WTC11 (cell line): Measurements from ENCODE around the gene KLC3.

Source experiments
- AFF4 ChIP-seq: sonication (generic); formaldehyde crosslinking; IDR thresholded peaks from 2 replicates; pipeline ENCODE4 v1.8.1; 2023; ENCODE audit warnings: mild to moderate bottlenecking, missing genetic modification reagents, borderline replicate concordance
- ATF2 ChIP-seq: sonication (generic); formaldehyde crosslinking; IDR thresholded peaks from 2 replicates; pipeline ENCODE4 v1.8.1; 2022; ENCODE audit warnings: low read depth, missing genetic modification reagents, borderline replicate concordance
- ATF3 ChIP-seq: sonication (generic); formaldehyde crosslinking; conservative IDR thresholded peaks from 2 replicates; pipeline ENCODE4 v1.8.1; 2022; ENCODE audit warnings: mild to moderate bottlenecking, missing genetic modification reagents
- CREM ChIP-seq: sonication (generic); formaldehyde crosslinking; IDR thresholded peaks from 2 replicates; pipeline ENCODE4 v1.8.1; 2022; ENCODE audit warnings: mild to moderate bottlenecking, missing genetic modification reagents, moderate library complexity
- CTCF ChIP-seq: fragments of 200-600 bp; IDR thresholded peaks from 2 replicates; pipeline ENCODE4 v1.8.0; 2022; ENCODE audit warnings: antibody characterized with exemption
- HMGXB4 ChIP-seq: sonication (generic); formaldehyde crosslinking; IDR thresholded peaks from 2 replicates; pipeline ENCODE4 v1.8.1; 2023; ENCODE audit warnings: mild to moderate bottlenecking, moderate library complexity, missing genetic modification reagents
- KAT7 ChIP-seq: sonication (generic); formaldehyde crosslinking; IDR thresholded peaks from 2 replicates; pipeline ENCODE4 v1.8.1; 2023; ENCODE audit warnings: missing genetic modification reagents, mild to moderate bottlenecking, borderline replicate concordance
- MAX ChIP-seq: sonication (generic); formaldehyde crosslinking; IDR thresholded peaks from 2 replicates; pipeline ENCODE4 v1.8.0; 2022; ENCODE audit warnings: mild to moderate bottlenecking, missing genetic modification reagents
- SP1 ChIP-seq: sonication (generic); formaldehyde crosslinking; conservative IDR thresholded peaks from 2 replicates; pipeline ENCODE4 v1.8.1; 2022; ENCODE audit warnings: missing genetic modification reagents
- ZNF396 ChIP-seq: fragments of 250-450 bp; sonication (Bioruptor Pico); IDR thresholded peaks from 2 replicates; pipeline ENCODE4 v1.8.0; 2021; ENCODE audit warnings: mild to moderate bottlenecking, moderate library complexity, borderline replicate concordance
- ZNF416 ChIP-seq: fragments of 250-450 bp; sonication (Bioruptor Pico); IDR thresholded peaks from 2 replicates; pipeline ENCODE4 v1.9.0; 2021; ENCODE audit warnings: mild to moderate bottlenecking, inconsistent platforms

GRCh38 chr19:45345506-45345860 lies 4.9 kb downstream of the KLC3 start:
- TF ChIP-seq CTCF, result no peak
- no peak for TF ChIP-seq KAT7
- no peak for TF ChIP-seq AFF4 (CRISPR knock-in tag)
- TF ChIP-seq HMGXB4 (CRISPR knock-in tag), result no peak
- no peak for TF ChIP-seq MAX (CRISPR knock-in tag)
- no peak for TF ChIP-seq ZNF396
- no peak for TF ChIP-seq CREM
- no peak for TF ChIP-seq ZNF416 (CRISPR knock-in tag)
- TF ChIP-seq ATF3, result no peak
- TF ChIP-seq SP1 (CRISPR knock-in tag), result no peak
- TF ChIP-seq ATF2 (CRISPR knock-in tag), result no peak
